HFFc6 (cell line): ENCODE data around the gene GCKR. TPM values are rescaled to one million over a fixed set of nuclear protein-coding genes. Genes with fewer than 3 reads are reported as not detected.

Experiments used
- DNase-seq: peaks from one replicate; pipeline ENCODE4 v3.0.0-alpha.2; 2018
- H3K27ac Mint-ChIP-seq: 2 replicates; pipeline ENCODE4 v1.8.0; 2020; ENCODE audit warnings: mild to moderate bottlenecking, mixed read lengths
- H3K27me3 Mint-ChIP-seq: 2 replicates; pipeline ENCODE4 v1.8.0; 2021; ENCODE audit warnings: mild to moderate bottlenecking, moderate library complexity, mixed read lengths; ENCODE audit not compliant: insufficient read depth
- H3K36me3 Mint-ChIP-seq: 2 replicates; pipeline ENCODE4 v1.8.0; 2021; ENCODE audit warnings: low read depth, mixed read lengths
- H3K4me1 Mint-ChIP-seq: 2 replicates; pipeline ENCODE4 v1.8.0; 2020; ENCODE audit warnings: low read depth, mixed read lengths
- H3K4me3 Mint-ChIP-seq: 2 replicates; pipeline ENCODE4 v1.8.0; 2020; ENCODE audit warnings: mild to moderate bottlenecking, moderate library complexity, mixed read lengths
- H3K9me3 Mint-ChIP-seq: 2 replicates; pipeline ENCODE4 v1.8.0; 2020; ENCODE audit warnings: mild to moderate bottlenecking, mixed read lengths
- long read RNA-seq: library from polyadenylated mRNA; unstranded; transcript quantifications from one replicate; pipeline ENCODE4 v2.0.0, GENCODE V29; 2019
- total RNA-seq, 6 experiments: library from RNA; stranded (reverse); fragmentation: NEBNext Ultra II Directional; extraction: Animal tissue kit (Norgen Biotek cat#: 25700); gene quantifications; 2 replicates in 1 of 6; 3 replicates in 5 of 6; pipeline ENCODE4 v1.2.3, GENCODE V29; 2021
- TF ChIP-seq, protein P1 (sequence below): fragments of 200-600 bp; sonication (generic); IDR thresholded peaks from 2 replicates; pipeline ENCODE4 v1.5.0; 2021; ENCODE audit warnings: antibody characterized with exemption, mild to moderate bottlenecking

Gene GCKR, protein sequence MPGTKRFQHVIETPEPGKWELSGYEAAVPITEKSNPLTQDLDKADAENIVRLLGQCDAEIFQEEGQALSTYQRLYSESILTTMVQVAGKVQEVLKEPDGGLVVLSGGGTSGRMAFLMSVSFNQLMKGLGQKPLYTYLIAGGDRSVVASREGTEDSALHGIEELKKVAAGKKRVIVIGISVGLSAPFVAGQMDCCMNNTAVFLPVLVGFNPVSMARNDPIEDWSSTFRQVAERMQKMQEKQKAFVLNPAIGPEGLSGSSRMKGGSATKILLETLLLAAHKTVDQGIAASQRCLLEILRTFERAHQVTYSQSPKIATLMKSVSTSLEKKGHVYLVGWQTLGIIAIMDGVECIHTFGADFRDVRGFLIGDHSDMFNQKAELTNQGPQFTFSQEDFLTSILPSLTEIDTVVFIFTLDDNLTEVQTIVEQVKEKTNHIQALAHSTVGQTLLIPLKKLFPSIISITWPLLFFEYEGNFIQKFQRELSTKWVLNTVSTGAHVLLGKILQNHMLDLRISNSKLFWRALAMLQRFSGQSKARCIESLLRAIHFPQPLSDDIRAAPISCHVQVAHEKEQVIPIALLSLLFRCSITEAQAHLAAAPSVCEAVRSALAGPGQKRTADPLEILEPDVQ
- total RNA-seq, result not detected
- long read RNA-seq, result 0 reads

DNA sequence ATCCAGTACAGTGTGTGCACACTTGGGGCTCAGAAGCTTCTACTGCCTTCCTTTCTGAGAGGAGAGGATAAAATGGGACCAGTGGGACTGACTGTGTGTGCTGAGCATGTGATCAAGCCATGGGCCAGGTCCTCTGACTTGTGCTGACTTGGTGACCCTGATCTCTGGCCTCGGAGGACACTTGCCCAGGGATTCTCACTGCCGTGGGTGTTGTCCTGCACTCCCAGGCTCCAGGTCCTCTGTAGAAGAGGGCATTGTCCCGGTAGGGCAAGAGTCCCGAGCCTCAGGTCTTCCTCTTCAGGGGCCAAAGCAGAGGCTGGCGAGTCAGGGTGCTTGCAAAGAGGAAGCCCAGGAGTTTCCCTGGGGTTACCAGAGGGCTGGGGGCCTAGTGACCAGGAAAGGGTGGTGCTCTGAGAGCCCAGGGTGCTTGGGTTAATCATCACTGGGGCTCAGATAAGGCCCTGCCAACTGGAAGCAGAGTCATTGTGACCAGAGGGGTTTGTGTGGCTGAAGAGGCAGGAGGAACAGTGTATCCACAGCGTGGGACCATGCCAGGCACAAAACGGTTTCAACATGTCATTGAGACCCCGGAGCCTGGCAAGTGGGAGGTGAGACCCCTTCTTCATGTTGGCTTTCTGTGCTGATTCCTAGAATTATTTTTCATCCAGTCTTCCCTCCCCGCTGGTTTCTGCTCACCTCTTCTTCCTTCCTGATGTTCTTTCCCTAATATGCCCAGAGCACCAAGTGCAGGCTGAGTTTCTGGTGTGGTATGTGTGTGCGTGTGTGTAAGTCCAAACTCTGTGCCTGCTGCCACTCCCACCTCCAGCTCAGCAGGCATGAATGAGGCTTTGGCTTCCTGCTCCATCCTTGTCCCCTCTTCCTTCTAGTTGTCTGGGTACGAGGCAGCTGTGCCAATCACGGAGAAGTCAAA, at the start of gene GCKR:
GCKR (plus strand) TSS at position 483 of the 931 bp plus-strand sequence; CDS start at position 549, 66 bp downstream.
- Mint-ChIP-seq H3K36me3 (no peaks in the 10 kb centered on the region), H3K27me3 (peaks cover 32% of the 10 kb centered on the region), H3K27ac (no peak within 1 kb of the TSS), H3K9me3 (no peaks in the 10 kb centered on the region), H3K4me1 (peaks cover 19% of the 10 kb centered on the region), H3K4me3 (peak within 1 kb of the TSS; percentile 80)
- DNase-seq, result peak; percentile 44
- TF ChIP-seq, protein P1, sequence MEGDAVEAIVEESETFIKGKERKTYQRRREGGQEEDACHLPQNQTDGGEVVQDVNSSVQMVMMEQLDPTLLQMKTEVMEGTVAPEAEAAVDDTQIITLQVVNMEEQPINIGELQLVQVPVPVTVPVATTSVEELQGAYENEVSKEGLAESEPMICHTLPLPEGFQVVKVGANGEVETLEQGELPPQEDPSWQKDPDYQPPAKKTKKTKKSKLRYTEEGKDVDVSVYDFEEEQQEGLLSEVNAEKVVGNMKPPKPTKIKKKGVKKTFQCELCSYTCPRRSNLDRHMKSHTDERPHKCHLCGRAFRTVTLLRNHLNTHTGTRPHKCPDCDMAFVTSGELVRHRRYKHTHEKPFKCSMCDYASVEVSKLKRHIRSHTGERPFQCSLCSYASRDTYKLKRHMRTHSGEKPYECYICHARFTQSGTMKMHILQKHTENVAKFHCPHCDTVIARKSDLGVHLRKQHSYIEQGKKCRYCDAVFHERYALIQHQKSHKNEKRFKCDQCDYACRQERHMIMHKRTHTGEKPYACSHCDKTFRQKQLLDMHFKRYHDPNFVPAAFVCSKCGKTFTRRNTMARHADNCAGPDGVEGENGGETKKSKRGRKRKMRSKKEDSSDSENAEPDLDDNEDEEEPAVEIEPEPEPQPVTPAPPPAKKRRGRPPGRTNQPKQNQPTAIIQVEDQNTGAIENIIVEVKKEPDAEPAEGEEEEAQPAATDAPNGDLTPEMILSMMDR, result no peak

DNA sequence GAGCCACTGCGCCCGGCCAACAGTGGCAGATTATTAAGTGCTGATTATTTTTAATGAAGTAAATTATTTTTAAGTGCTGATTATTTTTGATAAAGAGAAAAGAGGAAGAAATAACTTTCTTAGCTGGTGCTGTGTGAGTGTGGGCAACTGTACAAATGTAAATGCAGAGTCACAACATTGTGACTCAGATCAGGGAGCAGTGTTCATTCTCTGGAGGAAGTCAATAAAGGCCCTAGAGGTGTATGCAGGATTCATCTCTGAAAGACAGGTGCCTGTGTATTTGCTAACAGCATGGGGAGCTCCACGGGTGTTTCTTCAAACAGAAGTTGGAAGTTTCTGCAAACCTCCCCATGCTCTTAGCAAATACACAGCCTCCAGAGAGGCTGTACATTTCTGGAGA, 48.3 kb upstream of the GCKR start:
- no peaks in the 10 kb centered on the region for H3K9me3 Mint-ChIP-seq
- no peaks in the 10 kb centered on the region for H3K4me1 Mint-ChIP-seq
- DNase-seq, result no peak
- TF ChIP-seq, protein P1, result no peak
- no peak overlapping the region for H3K27ac Mint-ChIP-seq
- H3K4me3 Mint-ChIP-seq, result no peak overlapping the region
- H3K36me3 Mint-ChIP-seq, result peaks cover 4% of the 10 kb centered on the region; the same call in 1 of the 2 replicates
- H3K27me3 Mint-ChIP-seq, result peaks cover 3% of the 10 kb centered on the region

DNA sequence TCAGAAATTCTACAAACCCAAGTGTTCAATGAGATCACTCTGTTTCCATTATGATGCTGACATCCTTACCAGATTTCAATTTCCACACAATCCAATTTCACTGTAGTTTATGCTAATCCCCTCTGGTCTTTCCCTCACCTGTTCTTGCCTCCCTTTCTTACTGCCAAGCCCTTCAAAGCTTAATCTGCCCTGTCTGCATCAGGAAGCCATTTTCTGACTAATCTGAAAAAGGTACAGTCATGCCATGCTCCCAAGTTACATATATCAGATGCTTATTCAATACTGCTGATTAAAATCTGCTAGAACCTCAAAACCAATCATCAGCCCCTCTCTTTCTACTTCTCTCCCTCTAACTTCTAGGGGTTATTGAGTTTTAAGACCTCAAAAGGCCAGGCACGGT, 45.5 kb upstream of the GCKR start:
- Mint-ChIP-seq H3K27ac (no peak overlapping the region), H3K4me1 (no peaks in the 10 kb centered on the region), H3K9me3 (no peaks in the 10 kb centered on the region), H3K4me3 (no peak overlapping the region), H3K36me3 (peaks cover 4% of the 10 kb centered on the region; the same call in 1 of the 2 replicates), H3K27me3 (peaks cover 1% of the 10 kb centered on the region; the same call in 1 of the 2 replicates)
- TF ChIP-seq, protein P1, result no peak
- DNase-seq, result no peak

DNA sequence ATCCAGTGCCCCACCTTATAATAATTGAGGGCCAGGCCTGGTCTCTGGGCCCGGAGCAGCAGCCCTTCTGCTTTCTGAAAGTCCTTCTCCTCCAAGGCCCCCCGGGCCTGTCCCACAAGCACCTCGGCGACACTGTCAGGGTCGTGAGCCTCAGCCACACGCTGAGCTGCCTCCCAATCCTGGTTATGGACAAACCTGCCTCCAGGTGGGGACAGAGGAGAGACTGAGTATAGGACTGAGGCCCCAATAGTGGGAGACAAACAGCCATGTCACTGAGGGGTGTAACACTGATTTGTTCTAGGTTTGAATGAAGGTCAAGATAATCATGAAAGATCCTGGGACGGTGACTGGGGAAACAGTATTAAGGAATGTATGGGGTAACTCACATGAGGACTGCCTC, 42.7 kb upstream of the GCKR start:
- H3K36me3 Mint-ChIP-seq, result peaks cover 9% of the 10 kb centered on the region; the same call in 1 of the 2 replicates
- H3K27ac Mint-ChIP-seq, result no peak overlapping the region
- TF ChIP-seq, protein P1, result no peak
- H3K4me1 Mint-ChIP-seq, result no peaks in the 10 kb centered on the region
- no peaks in the 10 kb centered on the region for H3K9me3 Mint-ChIP-seq
- no peak overlapping the region for H3K4me3 Mint-ChIP-seq
- H3K27me3 Mint-ChIP-seq, result no peaks in the 10 kb centered on the region; the same call in 1 of the 2 replicates
- no peak for DNase-seq

DNA sequence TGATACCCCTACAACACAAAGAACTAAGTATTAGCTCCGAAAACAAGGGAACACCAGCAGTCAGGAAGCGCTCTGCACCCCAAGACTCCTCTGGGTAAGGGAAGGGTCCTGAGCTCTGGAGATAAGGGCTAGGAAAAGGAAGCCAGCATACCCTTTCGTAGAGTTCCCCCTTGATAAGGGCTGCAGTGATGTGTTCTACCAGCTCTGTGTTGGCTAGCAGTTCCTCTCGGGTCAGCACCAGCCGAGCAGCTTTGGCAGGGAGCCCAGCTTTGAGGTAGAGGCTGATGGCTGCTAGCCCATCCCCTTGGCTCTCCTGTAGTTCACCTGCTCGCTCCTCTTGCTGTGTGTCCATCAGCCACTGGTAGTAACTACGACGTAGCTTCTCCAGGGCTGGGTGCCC, 35.5 kb upstream of the GCKR start:
- TF ChIP-seq, protein P1, result no peak
- peaks cover 16% of the 10 kb centered on the region for H3K36me3 Mint-ChIP-seq
- no peak for DNase-seq

More for the DNA sequence above, 35.5 kb upstream of the GCKR start:
- H3K27ac Mint-ChIP-seq, result no peak overlapping the region
- no peaks in the 10 kb centered on the region for H3K4me1 Mint-ChIP-seq
- no peak overlapping the region for H3K4me3 Mint-ChIP-seq
- H3K27me3 Mint-ChIP-seq, result peaks cover 4% of the 10 kb centered on the region; the same call in 1 of the 2 replicates
- no peaks in the 10 kb centered on the region for H3K9me3 Mint-ChIP-seq
